Measurements from ENCODE around the gene SETDB1.

SETDB1 gene

DNA sequence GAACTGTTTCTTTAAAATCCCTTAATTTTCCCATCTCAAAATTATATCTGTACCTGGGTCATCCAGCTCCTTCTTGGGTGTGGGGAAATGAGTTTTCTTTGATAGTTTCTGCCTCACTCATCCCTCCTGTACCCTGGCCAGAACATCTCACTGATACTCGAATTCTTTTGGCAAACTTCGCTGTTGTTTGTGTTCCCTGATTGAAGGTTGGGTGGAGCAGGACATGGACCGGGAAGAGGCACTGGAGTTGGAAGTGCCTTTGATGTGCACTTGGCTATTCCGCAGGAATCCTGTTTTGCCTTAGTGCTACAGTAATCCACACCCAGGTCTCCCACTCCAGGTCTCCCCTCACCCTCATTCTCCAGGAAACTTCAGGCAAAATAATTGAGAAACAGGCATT lies 69.3 kb downstream of the SETDB1 start:
- WGBS = 82% methylated on average over 4 of the region's 4 CpGs
- H3K27me3 ChIP-seq (ENCODE audit: insufficient read depth, low read length) = no peaks in the 10 kb centered on the region
- H3K9me3 ChIP-seq (ENCODE audit: insufficient read depth, low read depth, low read length) = no peaks in the 10 kb centered on the region
- no peak overlapping the region for H3K27ac ChIP-seq (ENCODE audit: low read depth, low read length)
- H3K9ac ChIP-seq (ENCODE audit: low read depth, low read length) = no peak overlapping the region
- H3K4me1 ChIP-seq (ENCODE audit: insufficient read depth, low read length) = 0 out of 2 replicates have a peak, but pooled peaks cover 3% of the 10 kb centered on the region
- H3K4me3 ChIP-seq (ENCODE audit: low read length) = no peak overlapping the region
- H3K36me3 ChIP-seq (ENCODE audit: insufficient read depth, low read length) = 0 out of 2 replicates have a peak, but pooled peaks cover 7% of the 10 kb centered on the region

DNA sequence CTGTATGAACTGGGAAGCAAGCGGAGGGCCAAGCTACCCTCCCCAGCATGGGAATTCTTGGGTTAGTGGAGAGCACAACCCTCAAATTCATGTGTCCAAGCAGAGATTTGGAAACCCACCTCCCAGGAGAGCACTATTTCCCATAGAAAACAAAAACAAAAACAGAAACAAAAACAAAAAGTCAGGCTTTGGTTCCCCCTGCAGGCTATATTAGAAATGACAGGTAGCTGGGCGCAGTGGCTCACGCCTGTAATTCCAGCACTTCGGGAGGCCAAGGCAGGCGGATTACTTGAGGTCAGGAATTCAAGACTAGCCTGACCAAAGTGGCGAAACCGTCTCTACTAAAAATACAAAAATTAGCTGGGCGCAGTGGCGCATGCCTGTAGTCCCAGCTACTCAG lies 69.7 kb downstream of the SETDB1 start:
- WGBS = 41% methylated on average over 9 of the region's 9 CpGs
- no peaks in the 10 kb centered on the region for H3K9me3 ChIP-seq (ENCODE audit: insufficient read depth, low read depth, low read length)
- H3K4me1 ChIP-seq (ENCODE audit: insufficient read depth, low read length) = 0 out of 2 replicates have a peak, but pooled peaks cover 3% of the 10 kb centered on the region
- H3K27me3 ChIP-seq (ENCODE audit: insufficient read depth, low read length) = no peaks in the 10 kb centered on the region
- no peak overlapping the region for H3K4me3 ChIP-seq (ENCODE audit: low read length)
- peaks cover 7% of the 10 kb centered on the region; the same call in 1 of the 2 replicates for H3K36me3 ChIP-seq (ENCODE audit: insufficient read depth, low read length)
- H3K27ac ChIP-seq (ENCODE audit: low read depth, low read length) = no peak overlapping the region
- H3K9ac ChIP-seq (ENCODE audit: low read depth, low read length) = no peak overlapping the region

DNA sequence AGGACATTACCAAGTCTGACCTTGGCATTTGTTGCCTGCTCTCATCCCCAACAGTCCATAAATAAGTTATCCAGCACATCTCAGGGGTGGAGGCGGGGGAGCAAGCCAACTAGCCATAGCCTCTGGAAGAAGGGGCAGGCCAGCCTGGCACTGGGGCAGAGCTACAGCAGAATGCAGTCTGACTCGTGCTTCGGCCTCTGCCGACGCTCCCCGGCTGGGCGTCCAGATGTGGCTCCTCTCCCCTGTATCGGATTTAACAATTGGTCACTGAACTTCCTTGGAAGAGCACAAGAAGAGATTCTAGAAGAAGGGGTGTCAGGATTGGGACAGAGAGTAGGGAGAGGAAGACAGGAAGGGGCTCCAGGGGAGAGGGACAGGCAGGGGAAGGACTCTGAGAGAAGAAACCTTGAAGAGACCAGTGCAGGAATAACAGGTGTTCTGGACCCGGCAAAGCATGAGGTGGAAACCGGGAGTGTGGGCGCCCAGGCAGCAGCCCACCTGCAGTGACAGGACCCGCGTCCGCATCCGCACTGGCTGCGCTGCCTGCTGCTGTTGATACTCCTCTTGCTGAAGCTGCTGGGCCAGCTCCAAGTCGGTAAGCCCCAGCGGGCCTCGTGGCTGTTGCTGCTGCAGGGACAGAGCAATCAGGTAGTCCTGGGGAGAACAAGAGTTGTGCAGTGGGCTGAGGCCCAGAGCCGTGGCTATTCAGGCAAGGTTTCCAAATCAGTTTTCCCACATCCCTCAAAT lies 71.1 kb downstream of the SETDB1 start:
- peaks cover 10% of the 10 kb centered on the region; the same call in 1 of the 2 replicates for H3K36me3 ChIP-seq (ENCODE audit: insufficient read depth, low read length)
- H3K4me1 ChIP-seq (ENCODE audit: insufficient read depth, low read length) = 0 out of 2 replicates have a peak, but pooled peaks cover 3% of the 10 kb centered on the region
- no peaks in the 10 kb centered on the region for H3K27me3 ChIP-seq (ENCODE audit: insufficient read depth, low read length)
- H3K4me3 ChIP-seq (ENCODE audit: low read length) = no peak overlapping the region
- H3K27ac ChIP-seq (ENCODE audit: low read depth, low read length) = no peak overlapping the region
- H3K9ac ChIP-seq (ENCODE audit: low read depth, low read length) = no peak overlapping the region
- WGBS = 94% methylated on average over 20 of the region's 20 CpGs
- H3K9me3 ChIP-seq (ENCODE audit: insufficient read depth, low read depth, low read length) = no peaks in the 10 kb centered on the region

- no peak overlapping the region for H3K9ac ChIP-seq (ENCODE audit: low read depth, low read length)
- no peaks in the 10 kb centered on the region for H3K9me3 ChIP-seq (ENCODE audit: insufficient read depth, low read depth, low read length)
- H3K36me3 ChIP-seq (ENCODE audit: insufficient read depth, low read length) = peaks cover 10% of the 10 kb centered on the region; the same call in 1 of the 2 replicates
- H3K27ac ChIP-seq (ENCODE audit: low read depth, low read length) = no peak overlapping the region
- H3K4me1 ChIP-seq (ENCODE audit: insufficient read depth, low read length) = 0 out of 2 replicates have a peak, but pooled peaks cover 3% of the 10 kb centered on the region
- no peak overlapping the region for H3K4me3 ChIP-seq (ENCODE audit: low read length)
- no peaks in the 10 kb centered on the region for H3K27me3 ChIP-seq (ENCODE audit: insufficient read depth, low read length)
- 91% methylated on average over 4 of the region's 5 CpGs for WGBS
Observed at GRCh38 chr1:150997949-150998348, 71.8 kb downstream of the SETDB1 start.

DNA sequence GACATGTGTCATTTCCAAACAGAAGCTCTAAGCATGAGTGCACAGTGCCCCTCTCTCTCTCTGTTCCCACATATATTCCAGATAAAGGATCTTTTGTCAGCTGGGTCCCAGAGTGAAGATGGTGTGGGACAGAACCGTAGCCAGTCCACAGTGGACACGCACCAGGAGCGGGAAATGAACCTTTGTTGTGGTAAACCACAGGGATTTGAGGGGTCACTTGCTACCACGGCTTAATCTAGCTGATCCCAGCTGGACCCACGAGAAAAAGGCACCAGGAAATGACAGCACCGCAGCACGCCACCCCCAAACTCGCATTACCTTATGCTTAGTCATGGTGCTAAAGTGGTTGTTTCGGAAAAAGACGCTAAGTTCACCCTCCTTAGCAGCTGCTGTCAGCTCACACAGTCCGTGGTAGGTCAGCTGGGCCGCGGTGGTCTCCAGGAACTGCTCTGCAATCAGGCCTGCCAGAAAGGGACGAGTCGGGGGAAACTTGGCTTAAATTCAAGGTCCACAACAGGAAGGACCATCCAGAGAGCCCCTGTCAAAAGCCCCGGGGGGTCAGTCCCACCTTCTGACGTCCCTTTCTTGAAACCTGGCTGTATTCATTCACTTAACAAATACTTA lies 73.0 kb downstream of the SETDB1 start:
- Histone ChIP-seq H3K4me1 (ENCODE audit: insufficient read depth, low read length) (0 out of 2 replicates have a peak, but pooled peaks cover 3% of the 10 kb centered on the region), H3K27me3 (ENCODE audit: insufficient read depth, low read length) (no peaks in the 10 kb centered on the region), H3K36me3 (ENCODE audit: insufficient read depth, low read length) (peaks cover 10% of the 10 kb centered on the region; the same call in 1 of the 2 replicates), H3K9me3 (ENCODE audit: insufficient read depth, low read depth, low read length) (no peaks in the 10 kb centered on the region), H3K9ac (ENCODE audit: low read depth, low read length) (no peak overlapping the region), H3K27ac (ENCODE audit: low read depth, low read length) (no peak overlapping the region), H3K4me3 (ENCODE audit: low read length) (no peak overlapping the region)
- WGBS = 90% methylated on average over 17 of the region's 17 CpGs

DNA sequence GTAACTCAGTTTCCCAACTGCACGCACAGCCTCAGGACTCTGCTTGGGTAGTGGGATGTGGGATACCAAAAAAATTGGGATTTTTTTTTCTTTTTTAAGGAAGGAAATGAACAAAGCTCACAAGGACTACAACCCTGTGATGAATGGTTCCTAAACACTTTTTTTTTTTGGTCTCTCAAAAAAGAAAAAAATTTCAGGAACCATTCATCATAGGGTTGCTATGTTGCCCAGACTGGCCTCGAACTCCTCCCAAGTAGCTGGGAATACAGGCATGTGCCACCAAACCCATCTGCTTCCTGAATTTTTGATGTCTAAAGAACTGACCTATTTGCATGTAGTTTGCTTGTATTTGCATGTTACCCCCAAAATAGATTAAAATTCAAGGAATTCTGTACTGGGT lies 73.8 kb downstream of the SETDB1 start:
- Histone ChIP-seq H3K4me3 (ENCODE audit: low read length) (no peak overlapping the region), H3K27ac (ENCODE audit: low read depth, low read length) (no peak overlapping the region), H3K27me3 (ENCODE audit: insufficient read depth, low read length) (no peaks in the 10 kb centered on the region), H3K9ac (ENCODE audit: low read depth, low read length) (no peak overlapping the region), H3K36me3 (ENCODE audit: insufficient read depth, low read length) (peaks cover 10% of the 10 kb centered on the region; the same call in 1 of the 2 replicates), H3K4me1 (ENCODE audit: insufficient read depth, low read length) (0 out of 2 replicates have a peak, but pooled peaks cover 3% of the 10 kb centered on the region), H3K9me3 (ENCODE audit: insufficient read depth, low read depth, low read length) (no peaks in the 10 kb centered on the region)
- 95% methylated on average over 2 of the region's 2 CpGs for WGBS

GRCh38 chr1:151000408-151000807 lies 74.2 kb downstream of the SETDB1 start:
- Histone ChIP-seq H3K4me3 (ENCODE audit: low read length) (no peak overlapping the region), H3K4me1 (ENCODE audit: insufficient read depth, low read length) (peaks cover 4% of the 10 kb centered on the region), H3K9me3 (ENCODE audit: insufficient read depth, low read depth, low read length) (no peaks in the 10 kb centered on the region), H3K36me3 (ENCODE audit: insufficient read depth, low read length) (peaks cover 10% of the 10 kb centered on the region; the same call in 1 of the 2 replicates), H3K27ac (ENCODE audit: low read depth, low read length) (no peak overlapping the region), H3K9ac (ENCODE audit: low read depth, low read length) (no peak overlapping the region), H3K27me3 (ENCODE audit: insufficient read depth, low read length) (no peaks in the 10 kb centered on the region)
- WGBS = 97% methylated on average over 3 of the region's 3 CpGs

DNA sequence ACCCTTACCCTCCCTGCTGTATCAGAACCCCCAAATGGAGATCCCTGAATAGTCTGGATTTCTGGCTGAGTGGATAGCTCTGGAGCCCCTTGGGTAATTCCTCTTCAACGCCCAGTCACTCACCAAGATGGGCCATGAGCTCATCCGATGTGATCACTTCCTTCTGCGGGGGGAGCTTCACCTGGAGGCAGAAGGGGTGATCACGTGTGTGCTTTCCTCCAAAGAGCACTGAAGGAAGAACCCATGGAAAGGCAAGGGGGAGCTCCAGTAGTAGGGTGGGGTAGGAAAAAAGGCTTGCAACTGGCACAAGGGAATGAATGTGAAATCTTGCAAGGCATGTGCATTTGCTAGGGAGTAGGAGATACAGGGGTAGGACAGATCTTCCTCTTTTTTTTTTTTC lies 75.4 kb downstream of the SETDB1 start:
- peaks cover 9% of the 10 kb centered on the region for H3K4me1 ChIP-seq (ENCODE audit: insufficient read depth, low read length)
- no peak overlapping the region for H3K9ac ChIP-seq (ENCODE audit: low read depth, low read length)
- 85% methylated on average over 4 of the region's 4 CpGs for WGBS
- no peak overlapping the region for H3K27ac ChIP-seq (ENCODE audit: low read depth, low read length)
- H3K4me3 ChIP-seq (ENCODE audit: low read length) = no peak overlapping the region
- H3K36me3 ChIP-seq (ENCODE audit: insufficient read depth, low read length) = peaks cover 10% of the 10 kb centered on the region; the same call in 1 of the 2 replicates
- no peaks in the 10 kb centered on the region for H3K9me3 ChIP-seq (ENCODE audit: insufficient read depth, low read depth, low read length)
- no peaks in the 10 kb centered on the region for H3K27me3 ChIP-seq (ENCODE audit: insufficient read depth, low read length)

- Histone ChIP-seq H3K9ac (ENCODE audit: low read depth, low read length) (no peak overlapping the region), H3K9me3 (ENCODE audit: insufficient read depth, low read depth, low read length) (no peaks in the 10 kb centered on the region), H3K36me3 (ENCODE audit: insufficient read depth, low read length) (peaks cover 10% of the 10 kb centered on the region; the same call in 1 of the 2 replicates), H3K27ac (ENCODE audit: low read depth, low read length) (no peak overlapping the region), H3K27me3 (ENCODE audit: insufficient read depth, low read length) (no peaks in the 10 kb centered on the region), H3K4me3 (ENCODE audit: low read length) (no peak overlapping the region), H3K4me1 (ENCODE audit: insufficient read depth, low read length) (peaks cover 11% of the 10 kb centered on the region)
- WGBS = 92% methylated on average over 3 of the region's 3 CpGs
Observed at GRCh38 chr1:151002051-151002450, 75.9 kb downstream of the SETDB1 start.

GRCh38 chr1:151002611-151003010 lies 76.4 kb downstream of the SETDB1 start:
- Histone ChIP-seq H3K4me3 (ENCODE audit: low read length) (no peak overlapping the region), H3K27ac (ENCODE audit: low read depth, low read length) (no peak overlapping the region), H3K9me3 (ENCODE audit: insufficient read depth, low read depth, low read length) (no peaks in the 10 kb centered on the region), H3K27me3 (ENCODE audit: insufficient read depth, low read length) (no peaks in the 10 kb centered on the region), H3K9ac (ENCODE audit: low read depth, low read length) (no peak overlapping the region), H3K4me1 (ENCODE audit: insufficient read depth, low read length) (peaks cover 14% of the 10 kb centered on the region), H3K36me3 (ENCODE audit: insufficient read depth, low read length) (peaks cover 10% of the 10 kb centered on the region; the same call in 1 of the 2 replicates)
- WGBS = 81% methylated on average over 2 of the region's 2 CpGs

GRCh38 chr1:151003180-151003579 lies 77.0 kb downstream of the SETDB1 start:
- Histone ChIP-seq H3K4me3 (ENCODE audit: low read length) (no peak overlapping the region), H3K36me3 (ENCODE audit: insufficient read depth, low read length) (peaks cover 10% of the 10 kb centered on the region; the same call in 1 of the 2 replicates), H3K27me3 (ENCODE audit: insufficient read depth, low read length) (no peaks in the 10 kb centered on the region), H3K9ac (ENCODE audit: low read depth, low read length) (no peak overlapping the region), H3K9me3 (ENCODE audit: insufficient read depth, low read depth, low read length) (no peaks in the 10 kb centered on the region), H3K4me1 (ENCODE audit: insufficient read depth, low read length) (peaks cover 19% of the 10 kb centered on the region), H3K27ac (ENCODE audit: low read depth, low read length) (no peak overlapping the region)
